IMR-90 (cell line): ENCODE results near the gene MAP3K1. TPM values are rescaled to one million over a fixed set of nuclear protein-coding genes. Genes with fewer than 3 reads are reported as not detected.

Experiments used
- ATAC-seq: fragments of 200-7000 bp; cut with Tn5 transposase; 2 replicates; pipeline ENCODE4 v1.9.1; 2020; ENCODE audit warnings: low read depth, mild to moderate bottlenecking, moderate library complexity
- BruUV-seq: library from RNA; stranded (reverse); fragments of 400-500 nt; replicated peaks from 2 replicates; lab custom pipeline; 2021; lab: Mats Ljungman, UMichigan
- CTCF ChIA-PET: fragments of 300-600 bp; formaldehyde crosslinking; extraction: SDS; loops from one replicate; lab custom pipeline; 2021; ENCODE audit warnings: antibody characterized with exemption; lab: Yijun Ruan, JAX
- POLR2A ChIA-PET: fragments of 300-600 bp; sonication (Branson Sonifier 250); formaldehyde crosslinking; loops from one replicate; lab custom pipeline; 2022; ENCODE audit warnings: antibody characterized with exemption; ENCODE audit not compliant: unreplicated experiment; lab: Charles Lee
- DNase-seq: peaks from one replicate; pipeline ENCODE4 v3.0.0; 2013
- H2AFZ ChIP-seq: replicated peaks from 2 replicates; pipeline ENCODE3; 2013; ENCODE audit warnings: low read length, mild to moderate bottlenecking; ENCODE audit not compliant: poor library complexity
- H2AK5ac ChIP-seq: 2 replicates; pipeline ENCODE4 v1.6.1; 2013; ENCODE audit warnings: low read depth, low read length, inconsistent platforms
- H2AK9ac ChIP-seq: replicated peaks from 2 replicates; pipeline ENCODE3; 2013; ENCODE audit warnings: mild to moderate bottlenecking, low read depth, low read length, moderate library complexity; ENCODE audit not compliant: poor library complexity
- H2BK120ac ChIP-seq: 2 replicates; pipeline ENCODE4 v1.6.1; 2013; ENCODE audit warnings: low read depth, low read length, inconsistent platforms
- H2BK15ac ChIP-seq: 3 replicates; pipeline ENCODE4 v1.6.1; 2013; ENCODE audit warnings: low read depth, low read length, inconsistent platforms
- H2BK20ac ChIP-seq: 2 replicates; pipeline ENCODE4 v1.6.1; 2013; ENCODE audit warnings: low read depth, mild to moderate bottlenecking, inconsistent platforms, low read length, moderate library complexity
- H2BK5ac ChIP-seq: 2 replicates; pipeline ENCODE4 v1.6.1; 2013; ENCODE audit warnings: mild to moderate bottlenecking, low read depth, low read length, inconsistent platforms; ENCODE audit not compliant: poor library complexity, severe bottlenecking
- H3K14ac ChIP-seq: replicated peaks from 2 replicates; pipeline ENCODE4 v1.6.1; 2013; ENCODE audit warnings: low read depth, low read length, inconsistent platforms
- H3K18ac ChIP-seq: 2 replicates; pipeline ENCODE4 v1.6.1; 2013; ENCODE audit warnings: low read depth, low read length, control low read depth
- H3K23ac ChIP-seq: 2 replicates; pipeline ENCODE4 v1.6.1; 2013; ENCODE audit warnings: low read depth, low read length, inconsistent platforms
- H3K27ac ChIP-seq: 2 replicates; pipeline ENCODE4 v1.5.1; 2013; ENCODE audit warnings: mild to moderate bottlenecking, control low read depth, low read length; ENCODE audit not compliant: insufficient read depth
- H3K27me3 ChIP-seq: 2 replicates; pipeline ENCODE4 v1.6.1; 2013; ENCODE audit warnings: low read length; ENCODE audit not compliant: control insufficient read depth, insufficient read depth
- H3K36me3 ChIP-seq: 2 replicates; pipeline ENCODE4 v1.6.1; 2013; ENCODE audit warnings: low read length, mixed read lengths; ENCODE audit not compliant: control insufficient read depth, insufficient read depth
- H3K4ac ChIP-seq: 2 replicates; pipeline ENCODE4 v1.6.1; 2013; ENCODE audit warnings: low read depth, low read length, inconsistent platforms
- H3K4me1 ChIP-seq: 2 replicates; pipeline ENCODE4 v1.6.1; 2013; ENCODE audit warnings: low read length, mixed read lengths; ENCODE audit not compliant: control insufficient read depth, insufficient read depth
- H3K4me2 ChIP-seq: 2 replicates; pipeline ENCODE4 v1.6.1; 2013; ENCODE audit warnings: low read depth, mild to moderate bottlenecking, control low read depth, low read length, moderate library complexity
- H3K4me3 ChIP-seq: 2 replicates; pipeline ENCODE4 v1.5.1; 2013; ENCODE audit warnings: low read depth, mild to moderate bottlenecking, control low read depth, low read length, moderate library complexity; ENCODE audit not compliant: insufficient read depth
- H3K56ac ChIP-seq: 2 replicates; pipeline ENCODE4 v1.6.1; 2013; ENCODE audit warnings: low read length, inconsistent platforms; ENCODE audit not compliant: insufficient read depth; ENCODE audit errors: extremely low read depth
- H3K79me1 ChIP-seq, 2 experiments: 2 replicates each; pipeline ENCODE4 v1.6.1; 2013; ENCODE audit warnings: low read length in 2 of 2, inconsistent platforms in 1 of 2, low read depth in 1 of 2
- H3K9ac ChIP-seq: 2 replicates; pipeline ENCODE4 v1.6.1; 2013; ENCODE audit warnings: low read depth, low read length, control low read depth
- H3K9me1 ChIP-seq: 2 replicates; pipeline ENCODE4 v1.6.1; 2013; ENCODE audit warnings: low read length, inconsistent platforms; ENCODE audit not compliant: insufficient read depth
- H3K9me3 ChIP-seq: 2 replicates; pipeline ENCODE4 v1.6.1; 2013; ENCODE audit warnings: low read length; ENCODE audit not compliant: control insufficient read depth, insufficient read depth
- H4K20me1 ChIP-seq: 2 replicates; pipeline ENCODE4 v1.6.1; 2013; ENCODE audit warnings: low read length, inconsistent platforms; ENCODE audit not compliant: insufficient read depth
- H4K5ac ChIP-seq: 2 replicates; pipeline ENCODE4 v1.6.1; 2013; ENCODE audit warnings: mild to moderate bottlenecking, low read depth, low read length, control low read depth
- H4K8ac ChIP-seq, 2 experiments: 2 replicates each; pipeline ENCODE4 v1.6.1; 2013; ENCODE audit warnings: low read depth in 2 of 2, low read length in 2 of 2, control low read depth in 1 of 2, inconsistent platforms in 1 of 2
- H4K91ac ChIP-seq: 2 replicates; pipeline ENCODE4 v1.6.1; 2013; ENCODE audit warnings: low read depth, low read length, inconsistent platforms; ENCODE audit not compliant: insufficient read depth
- CHD1 ChIP-seq: IDR thresholded peaks from 2 replicates; pipeline ENCODE4 v1.6.1; 2012; ENCODE audit warnings: low read depth, low read length, improper control_type of control experiment
- RFX5 ChIP-seq: IDR thresholded peaks from 2 replicates; pipeline ENCODE4 v1.8.0; 2012; ENCODE audit warnings: low read depth, mild to moderate bottlenecking, low read length, moderate library complexity
- SMC3 ChIP-seq: fragments of 150-350 bp; IDR thresholded peaks from 2 replicates; pipeline ENCODE4 v1.6.1; 2016; ENCODE audit warnings: low read depth, mild to moderate bottlenecking, antibody characterized with exemption, low read length, moderate library complexity
- whole genome bisulfite sequencing, 2 experiments: methylation state at CpG; one replicate each; pipeline versions ENCODE4 v1.1.5 to v1.1.7; 2013; ENCODE audit warnings: missing lambda C conversion rate in 2 of 2; ENCODE audit not compliant: insufficient read length in 1 of 2; ENCODE audit errors: extremely low coverage in 2 of 2; 5-methylcytosine and 5-hydroxymethylcytosine counted together
- dilution Hi-C: fragments of 300-500 bp; cut with HindIII; formaldehyde crosslinking; loops from one replicate; pipeline ENCODE4 v1.14.3; 2018; ENCODE audit warnings: low sequenced_read_pairs; ENCODE audit not compliant: unreplicated experiment
- in situ Hi-C: fragments of 300-500 bp; cut with MboI; formaldehyde crosslinking; loops from 3 replicates; pipeline ENCODE4 v1.14.3; 2019; ENCODE audit warnings: low sequenced_read_pairs, inconsistent platforms, mixed read lengths
- intact Hi-C: fragments of 100-400 bp; cut with micrococcal nuclease; formaldehyde crosslinking; loops from 2 replicates; pipeline ENCODE4 v1.10.0; 2022
- polyA plus RNA-seq, 3 experiments: library from polyadenylated mRNA; depleted of rRNA; stranded (reverse); fragments of >200 nt; gene quantifications; 2 replicates each; pipeline ENCODE4 v1.2.3, GENCODE V29; 2012; ENCODE audit warnings: low replicate concordance in 1 of 3
- total RNA-seq: library from RNA; depleted of rRNA; stranded (reverse); fragments of >200 nt; gene quantifications from 2 replicates; pipeline ENCODE4 v1.2.3, GENCODE V29; 2012
- TF ChIP-seq, protein P1 (sequence below): fragments of 150-350 bp; IDR thresholded peaks from 2 replicates; pipeline ENCODE4 v1.6.1; 2017; ENCODE audit warnings: mild to moderate bottlenecking, antibody characterized with exemption, low read length, low read depth
- TF ChIP-seq, protein P2 (sequence below): fragments of 150-350 bp; IDR thresholded peaks from 2 replicates; pipeline ENCODE4 v1.6.1; 2016; ENCODE audit warnings: low read depth, mild to moderate bottlenecking, low read length, moderate library complexity, borderline replicate concordance

Gene MAP3K1
- total and polyA plus RNA-seq, 2 of the 4 experiments (the other 2 are of a cell fraction) = 3.8 to 18.8 TPM

- dilution Hi-C loops = no loop called here
- Histone ChIP-seq H3K27me3 (no peaks in the 10 kb centered on the region), H3K56ac (no peak overlapping the region), H4K91ac (no peak overlapping the region), H2BK120ac (no peak overlapping the region), H4K20me1 (peaks cover 66% of the 10 kb centered on the region), H2AFZ (no peak overlapping the region), H3K4me3 (no peak overlapping the region), H3K9me3 (no peaks in the 10 kb centered on the region), H3K18ac (no peak overlapping the region), H2AK9ac (no peak overlapping the region), H3K9me1 (peaks cover 18% of the 10 kb centered on the region), H3K27ac (no peak overlapping the region), H3K23ac (no peak overlapping the region), H3K4me1 (peaks cover 9% of the 10 kb centered on the region), H3K36me3 (no peaks in the 10 kb centered on the region), H3K4me2 (no peak overlapping the region), H2BK5ac (no peak overlapping the region), H3K79me1 (peaks cover 33 to 71% of the 10 kb centered on the region in 2 experiments), H3K14ac (no peak overlapping the region), H4K8ac (no peak overlapping the region), H2BK20ac (no peak overlapping the region), H3K4ac (no peak overlapping the region), H2AK5ac (no peak overlapping the region), H2BK15ac (no peak overlapping the region), H3K9ac (no peak overlapping the region), H4K5ac (no peak overlapping the region)
- intact Hi-C loops = no loop called here
- DNase-seq = no peak
- in situ Hi-C loops = no loop called here
- WGBS, 2 experiments = no CpG with 5 or more reads among the region's 2 CpGs
- no TSS peak for BruUV-seq
- TF ChIP-seq CHD1 = no peak
- no peak for TF ChIP-seq SMC3
- TF ChIP-seq, protein P1, sequence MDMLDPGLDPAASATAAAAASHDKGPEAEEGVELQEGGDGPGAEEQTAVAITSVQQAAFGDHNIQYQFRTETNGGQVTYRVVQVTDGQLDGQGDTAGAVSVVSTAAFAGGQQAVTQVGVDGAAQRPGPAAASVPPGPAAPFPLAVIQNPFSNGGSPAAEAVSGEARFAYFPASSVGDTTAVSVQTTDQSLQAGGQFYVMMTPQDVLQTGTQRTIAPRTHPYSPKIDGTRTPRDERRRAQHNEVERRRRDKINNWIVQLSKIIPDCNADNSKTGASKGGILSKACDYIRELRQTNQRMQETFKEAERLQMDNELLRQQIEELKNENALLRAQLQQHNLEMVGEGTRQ = no peak
- no peak for TF ChIP-seq RFX5
- TF ChIP-seq, protein P2, sequence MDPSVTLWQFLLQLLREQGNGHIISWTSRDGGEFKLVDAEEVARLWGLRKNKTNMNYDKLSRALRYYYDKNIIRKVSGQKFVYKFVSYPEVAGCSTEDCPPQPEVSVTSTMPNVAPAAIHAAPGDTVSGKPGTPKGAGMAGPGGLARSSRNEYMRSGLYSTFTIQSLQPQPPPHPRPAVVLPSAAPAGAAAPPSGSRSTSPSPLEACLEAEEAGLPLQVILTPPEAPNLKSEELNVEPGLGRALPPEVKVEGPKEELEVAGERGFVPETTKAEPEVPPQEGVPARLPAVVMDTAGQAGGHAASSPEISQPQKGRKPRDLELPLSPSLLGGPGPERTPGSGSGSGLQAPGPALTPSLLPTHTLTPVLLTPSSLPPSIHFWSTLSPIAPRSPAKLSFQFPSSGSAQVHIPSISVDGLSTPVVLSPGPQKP = no peak
- CTCF ChIA-PET = no interaction called here
- no peak for ATAC-seq
- POLR2A ChIA-PET = no interaction called here
Measured at GRCh38 chr5:56849671-56850070, 34.3 kb downstream of the MAP3K1 start.
